ENCODE measurements around the gene VWA8.
"Not testable (repeated sequence)": the region's sequence is repeated elsewhere in the genome, so short reads cannot be mapped to it uniquely, and the experiment has no call there.

Gene VWA8

DNA sequence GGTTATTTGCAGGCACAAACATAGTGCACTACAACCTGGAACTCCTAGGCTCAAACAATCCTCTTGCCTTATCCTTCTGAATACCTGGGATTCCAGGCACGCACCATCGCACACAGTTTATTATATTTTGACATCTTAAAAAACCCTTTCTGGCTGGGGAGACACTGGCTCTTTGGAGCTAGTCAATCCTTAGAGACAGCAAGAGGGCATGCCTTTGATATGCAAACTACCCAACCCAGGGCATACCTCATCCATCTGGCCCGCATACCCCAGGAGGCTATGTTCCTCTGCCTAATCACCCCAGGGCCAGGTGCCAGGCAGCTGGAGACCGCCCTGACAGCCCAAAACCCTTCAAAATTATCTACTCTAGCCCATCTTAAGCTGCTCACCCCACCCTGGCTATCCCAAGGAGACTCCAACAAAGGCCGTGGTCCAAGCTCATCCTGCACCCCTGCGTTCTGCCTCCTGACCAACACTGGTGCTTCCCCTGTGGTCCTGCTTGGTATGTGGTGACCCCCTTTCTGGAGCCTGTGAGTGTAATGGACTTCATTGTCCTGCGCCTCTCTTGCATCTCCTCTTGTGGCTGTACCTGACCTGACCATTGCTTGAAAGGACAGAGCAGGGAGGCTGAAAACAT, 417.1 kb downstream of the VWA8 start:
- H3K27ac ChIP-seq (ENCODE audit: poor library complexity, severe bottlenecking): no peak overlapping the region
- no peaks in the 10 kb centered on the region for H3K36me3 ChIP-seq (ENCODE audit: low read depth)
- no peak for DNase-seq (ENCODE audit: low spot score)
- H3K27me3 ChIP-seq (ENCODE audit: insufficient read depth, poor library complexity, severe bottlenecking): no peaks in the 10 kb centered on the region
- H3K4me1 ChIP-seq (ENCODE audit: insufficient read depth, poor library complexity, severe bottlenecking): no peaks in the 10 kb centered on the region
- no peak for ATAC-seq (ENCODE audit: low read depth)
- no peak overlapping the region for H3K4me3 ChIP-seq (ENCODE audit: severe bottlenecking)
- H3K9me3 ChIP-seq (ENCODE audit: severe bottlenecking): no peaks in the 10 kb centered on the region
- TF ChIP-seq, protein P1, sequence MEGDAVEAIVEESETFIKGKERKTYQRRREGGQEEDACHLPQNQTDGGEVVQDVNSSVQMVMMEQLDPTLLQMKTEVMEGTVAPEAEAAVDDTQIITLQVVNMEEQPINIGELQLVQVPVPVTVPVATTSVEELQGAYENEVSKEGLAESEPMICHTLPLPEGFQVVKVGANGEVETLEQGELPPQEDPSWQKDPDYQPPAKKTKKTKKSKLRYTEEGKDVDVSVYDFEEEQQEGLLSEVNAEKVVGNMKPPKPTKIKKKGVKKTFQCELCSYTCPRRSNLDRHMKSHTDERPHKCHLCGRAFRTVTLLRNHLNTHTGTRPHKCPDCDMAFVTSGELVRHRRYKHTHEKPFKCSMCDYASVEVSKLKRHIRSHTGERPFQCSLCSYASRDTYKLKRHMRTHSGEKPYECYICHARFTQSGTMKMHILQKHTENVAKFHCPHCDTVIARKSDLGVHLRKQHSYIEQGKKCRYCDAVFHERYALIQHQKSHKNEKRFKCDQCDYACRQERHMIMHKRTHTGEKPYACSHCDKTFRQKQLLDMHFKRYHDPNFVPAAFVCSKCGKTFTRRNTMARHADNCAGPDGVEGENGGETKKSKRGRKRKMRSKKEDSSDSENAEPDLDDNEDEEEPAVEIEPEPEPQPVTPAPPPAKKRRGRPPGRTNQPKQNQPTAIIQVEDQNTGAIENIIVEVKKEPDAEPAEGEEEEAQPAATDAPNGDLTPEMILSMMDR (IDR thresholded peaks at IDR 0.05; ENCODE audit: poor library complexity, severe bottlenecking): no peak

DNA sequence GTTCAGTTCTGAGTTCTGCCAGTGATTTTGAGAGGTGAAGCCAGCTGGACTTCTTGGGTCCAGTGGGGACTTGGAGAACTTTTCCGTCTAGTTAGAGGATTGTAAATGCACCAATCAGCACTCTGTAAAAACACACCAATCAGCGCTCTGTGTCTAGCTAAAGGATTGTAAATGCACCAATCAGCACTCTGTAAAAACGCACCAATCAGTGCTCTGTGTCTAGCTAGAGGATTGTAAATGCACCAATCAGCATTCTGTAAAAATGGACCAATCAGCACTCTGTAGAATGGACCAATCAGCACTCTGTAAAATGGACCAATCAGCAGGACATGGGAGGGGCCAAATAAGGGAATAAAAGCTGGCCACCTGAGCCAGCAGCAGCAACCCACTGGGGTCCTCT, 418.1 kb downstream of the VWA8 start:
- not testable (repeated sequence) for H3K4me3 ChIP-seq (ENCODE audit: severe bottlenecking); H3K36me3 ChIP-seq (ENCODE audit: low read depth); H3K4me1 ChIP-seq (ENCODE audit: insufficient read depth, poor library complexity, severe bottlenecking); H3K9me3 ChIP-seq (ENCODE audit: severe bottlenecking); H3K27ac ChIP-seq (ENCODE audit: poor library complexity, severe bottlenecking); DNase-seq (ENCODE audit: low spot score); H3K27me3 ChIP-seq (ENCODE audit: insufficient read depth, poor library complexity, severe bottlenecking); ATAC-seq (ENCODE audit: low read depth)

GRCh38 chr13:41542281-41542680, 418.6 kb downstream of the VWA8 start:
- ATAC-seq (ENCODE audit: low read depth) (no peak), DNase-seq (ENCODE audit: low spot score) (no peak)
- H3K27me3 ChIP-seq (ENCODE audit: insufficient read depth, poor library complexity, severe bottlenecking): no peaks in the 10 kb centered on the region
- TF ChIP-seq, protein P1 (IDR thresholded peaks at IDR 0.05; ENCODE audit: poor library complexity, severe bottlenecking): no peak
- no peak overlapping the region for H3K27ac ChIP-seq (ENCODE audit: poor library complexity, severe bottlenecking)
- H3K9me3 ChIP-seq (ENCODE audit: severe bottlenecking): no peaks in the 10 kb centered on the region
- H3K4me1 ChIP-seq (ENCODE audit: insufficient read depth, poor library complexity, severe bottlenecking): no peaks in the 10 kb centered on the region
- H3K36me3 ChIP-seq (ENCODE audit: low read depth): no peaks in the 10 kb centered on the region
- H3K4me3 ChIP-seq (ENCODE audit: severe bottlenecking): no peak overlapping the region

DNA sequence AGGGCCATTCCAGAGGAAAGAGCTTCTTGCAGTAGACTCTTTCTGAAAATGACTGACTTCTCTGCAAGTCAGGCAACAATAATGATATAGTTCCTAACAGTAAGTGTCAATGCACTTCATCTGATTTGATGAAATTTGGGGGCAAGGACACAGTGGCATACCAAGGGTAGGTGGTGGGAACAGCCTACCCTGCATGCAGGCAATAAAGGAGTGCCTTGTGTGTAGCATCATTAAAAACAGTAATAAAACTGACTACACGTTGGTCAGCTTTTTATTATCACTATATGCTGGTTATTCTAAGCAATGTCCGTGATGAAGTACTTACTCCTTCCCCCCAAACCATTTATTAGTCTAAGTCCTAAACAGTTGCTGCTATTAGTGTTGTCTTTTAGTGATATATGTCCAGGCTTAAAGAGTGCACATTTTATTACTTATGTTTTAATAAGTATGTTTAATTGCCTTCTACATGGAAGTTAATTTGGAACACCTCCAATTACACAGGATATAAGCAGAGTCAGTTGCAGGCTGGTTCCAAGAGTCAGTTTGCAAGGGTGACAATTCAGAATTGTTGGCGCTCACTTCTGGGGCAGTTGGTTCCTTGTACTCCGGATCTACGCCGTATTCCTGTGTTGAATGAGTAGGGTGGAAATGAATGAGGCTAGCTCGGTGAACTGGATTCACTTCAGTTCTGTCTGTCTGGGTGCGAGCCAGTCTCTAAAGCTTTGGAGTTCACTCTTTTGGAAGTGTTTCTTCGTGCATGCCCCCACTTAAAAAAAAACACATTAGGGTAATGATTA, 419.6 kb downstream of the VWA8 start:
- ATAC-seq (ENCODE audit: low read depth): no peak

DNA sequence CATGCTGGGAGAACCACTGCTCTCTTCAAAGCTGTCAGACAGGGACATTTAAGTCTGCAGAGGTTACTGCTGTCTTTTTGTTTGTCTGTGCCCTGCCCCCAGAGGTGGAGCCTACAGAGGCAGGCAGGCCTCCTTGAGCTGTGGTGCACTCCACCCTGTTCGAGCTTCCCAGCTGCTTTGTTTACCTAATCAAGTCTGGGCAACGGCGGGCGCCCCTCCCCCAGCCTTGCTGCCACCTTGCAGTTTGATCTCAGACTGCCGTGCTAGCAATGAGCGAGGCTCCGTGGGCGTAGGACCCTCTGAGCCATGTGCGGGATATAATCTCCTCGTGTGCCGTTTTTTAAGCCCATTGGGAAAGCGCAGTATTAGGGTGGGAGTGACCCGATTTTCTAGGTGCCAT, 420.7 kb downstream of the VWA8 start:
- not testable (repeated sequence) for H3K27me3 ChIP-seq (ENCODE audit: insufficient read depth, poor library complexity, severe bottlenecking); H3K27ac ChIP-seq (ENCODE audit: poor library complexity, severe bottlenecking); H3K9me3 ChIP-seq (ENCODE audit: severe bottlenecking); H3K4me3 ChIP-seq (ENCODE audit: severe bottlenecking); H3K4me1 ChIP-seq (ENCODE audit: insufficient read depth, poor library complexity, severe bottlenecking); DNase-seq (ENCODE audit: low spot score); H3K36me3 ChIP-seq (ENCODE audit: low read depth); ATAC-seq (ENCODE audit: low read depth)

More for the DNA sequence above, 419.6 kb downstream of the VWA8 start:
- H3K4me1 ChIP-seq (ENCODE audit: insufficient read depth, poor library complexity, severe bottlenecking): no peaks in the 10 kb centered on the region
- H3K9me3 ChIP-seq (ENCODE audit: severe bottlenecking): no peaks in the 10 kb centered on the region
- no peak for DNase-seq (ENCODE audit: low spot score)
- no peaks in the 10 kb centered on the region for H3K27me3 ChIP-seq (ENCODE audit: insufficient read depth, poor library complexity, severe bottlenecking)
- no peak overlapping the region for H3K4me3 ChIP-seq (ENCODE audit: severe bottlenecking)
- H3K27ac ChIP-seq (ENCODE audit: poor library complexity, severe bottlenecking): no peak overlapping the region
- TF ChIP-seq, protein P1 (IDR thresholded peaks at IDR 0.05; ENCODE audit: poor library complexity, severe bottlenecking): no peak
- no peaks in the 10 kb centered on the region for H3K36me3 ChIP-seq (ENCODE audit: low read depth)
